Fibroblast of villous mesenchyme (primary cell): ENCODE measurements around the gene IDS. TPM values are rescaled to one million over a fixed set of nuclear protein-coding genes. Genes with fewer than 3 reads are reported as not detected.
"Not testable (repeated sequence)": the region's sequence is repeated elsewhere in the genome, so short reads cannot be mapped to it uniquely, and the experiment has no call there.

Source experiments
- DNase-seq: peaks from one replicate; pipeline ENCODE4 v3.0.0-alpha.2; 2010; ENCODE audit warnings: low read depth
- H3K4me3 ChIP-seq: 2 replicates; pipeline ENCODE4 v1.5.1; 2011; ENCODE audit warnings: low read depth, mild to moderate bottlenecking, low read length
- total RNA-seq: library from RNA; depleted of rRNA; stranded (reverse); fragments of >200 nt; gene quantifications from 2 replicates; pipeline ENCODE4 v1.2.3, GENCODE V29; 2012
- TF ChIP-seq, protein P1 (sequence below): IDR thresholded peaks from 2 replicates; pipeline ENCODE4 v1.5.1; 2012; ENCODE audit warnings: low read depth, mild to moderate bottlenecking, low read length; ENCODE audit not compliant: insufficient read depth

The IDS gene
- total RNA-seq, 1 donor = 50.1 TPM

DNA sequence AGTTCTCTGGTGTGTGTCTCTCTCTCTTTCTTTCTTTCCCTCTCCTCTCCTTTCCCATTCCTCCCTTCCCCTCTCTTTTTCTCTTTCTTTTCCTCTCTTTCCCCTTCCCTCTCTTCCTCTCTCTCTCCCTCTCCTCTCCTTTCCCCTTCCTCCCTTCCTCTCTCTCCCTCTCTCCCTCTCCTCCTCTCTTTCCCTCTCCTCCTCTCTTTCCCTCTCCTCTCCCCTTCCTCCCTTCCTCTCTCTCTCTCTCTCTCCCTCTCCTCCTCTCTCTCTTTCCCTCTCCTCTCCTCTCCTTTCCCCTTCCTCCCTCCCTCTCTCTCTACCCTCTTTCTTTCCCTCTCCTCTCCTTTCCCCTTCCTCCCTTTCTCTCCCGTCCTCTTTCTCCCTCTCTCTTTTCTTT, 23.3 kb upstream of the IDS start:
- no peak for DNase-seq
- TF ChIP-seq, protein P1, sequence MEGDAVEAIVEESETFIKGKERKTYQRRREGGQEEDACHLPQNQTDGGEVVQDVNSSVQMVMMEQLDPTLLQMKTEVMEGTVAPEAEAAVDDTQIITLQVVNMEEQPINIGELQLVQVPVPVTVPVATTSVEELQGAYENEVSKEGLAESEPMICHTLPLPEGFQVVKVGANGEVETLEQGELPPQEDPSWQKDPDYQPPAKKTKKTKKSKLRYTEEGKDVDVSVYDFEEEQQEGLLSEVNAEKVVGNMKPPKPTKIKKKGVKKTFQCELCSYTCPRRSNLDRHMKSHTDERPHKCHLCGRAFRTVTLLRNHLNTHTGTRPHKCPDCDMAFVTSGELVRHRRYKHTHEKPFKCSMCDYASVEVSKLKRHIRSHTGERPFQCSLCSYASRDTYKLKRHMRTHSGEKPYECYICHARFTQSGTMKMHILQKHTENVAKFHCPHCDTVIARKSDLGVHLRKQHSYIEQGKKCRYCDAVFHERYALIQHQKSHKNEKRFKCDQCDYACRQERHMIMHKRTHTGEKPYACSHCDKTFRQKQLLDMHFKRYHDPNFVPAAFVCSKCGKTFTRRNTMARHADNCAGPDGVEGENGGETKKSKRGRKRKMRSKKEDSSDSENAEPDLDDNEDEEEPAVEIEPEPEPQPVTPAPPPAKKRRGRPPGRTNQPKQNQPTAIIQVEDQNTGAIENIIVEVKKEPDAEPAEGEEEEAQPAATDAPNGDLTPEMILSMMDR = no peak
- H3K4me3 ChIP-seq = no peak overlapping the region

DNA sequence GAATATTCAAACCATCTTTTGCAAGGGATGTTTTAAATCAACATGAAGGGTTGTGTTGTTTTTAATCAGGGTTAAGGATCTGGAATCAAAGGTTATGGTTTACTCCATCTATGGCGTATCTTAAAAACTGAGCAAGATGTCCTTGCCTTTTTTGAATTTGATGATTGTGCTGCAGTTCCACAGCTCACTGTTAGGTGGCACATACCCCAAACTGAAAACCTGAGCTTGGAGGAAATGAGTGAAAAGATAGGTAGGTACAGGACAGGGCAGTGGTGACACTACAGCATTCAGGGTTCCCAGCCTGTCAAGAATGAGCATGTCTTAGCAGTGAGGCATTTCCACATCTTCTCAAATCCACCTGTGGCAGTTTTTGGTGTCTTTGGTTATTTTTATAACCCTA, 22.6 kb upstream of the IDS start:
- DNase-seq = peak; percentile 36
- H3K4me3 ChIP-seq = no peak overlapping the region

DNA sequence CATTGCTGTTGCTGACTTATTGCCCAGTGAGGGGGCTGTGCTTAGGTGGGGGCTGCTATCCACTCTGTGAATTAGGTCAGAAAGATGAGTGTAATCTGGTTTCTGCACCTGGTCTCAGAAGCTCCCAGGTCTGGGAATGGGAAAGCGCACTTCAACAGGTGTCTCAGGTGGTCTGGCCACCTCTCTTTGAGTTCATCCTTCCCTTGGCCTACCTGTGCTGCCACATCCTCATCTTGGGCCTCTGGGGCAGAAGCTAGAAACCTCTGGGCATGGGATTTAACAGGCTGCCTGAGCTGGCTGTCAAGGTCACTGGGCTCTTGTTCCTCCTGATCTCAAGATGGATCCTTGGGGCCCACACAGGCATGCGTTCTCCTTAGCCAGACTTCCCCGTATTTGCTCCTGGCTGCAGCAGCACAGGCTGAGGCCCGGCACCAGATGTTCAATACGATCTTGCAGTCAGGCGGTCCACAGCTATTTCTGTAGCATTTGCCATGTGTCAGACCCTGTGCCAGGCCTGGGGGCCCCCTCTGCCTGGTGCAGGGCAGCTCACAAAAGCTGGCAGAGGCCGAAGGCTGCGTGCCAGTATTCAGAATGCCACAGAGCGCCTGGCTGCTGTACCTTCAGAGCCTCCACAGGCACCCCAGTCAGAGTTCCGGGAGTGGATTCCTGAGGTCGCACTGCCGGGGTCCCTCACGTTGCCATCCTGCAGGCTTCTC, 21.4 kb upstream of the IDS start:
- not testable (repeated sequence) for H3K4me3 ChIP-seq, DNase-seq

More for the DNA sequence above, 22.6 kb upstream of the IDS start:
- TF ChIP-seq, protein P1 = peak; percentile 62

DNA sequence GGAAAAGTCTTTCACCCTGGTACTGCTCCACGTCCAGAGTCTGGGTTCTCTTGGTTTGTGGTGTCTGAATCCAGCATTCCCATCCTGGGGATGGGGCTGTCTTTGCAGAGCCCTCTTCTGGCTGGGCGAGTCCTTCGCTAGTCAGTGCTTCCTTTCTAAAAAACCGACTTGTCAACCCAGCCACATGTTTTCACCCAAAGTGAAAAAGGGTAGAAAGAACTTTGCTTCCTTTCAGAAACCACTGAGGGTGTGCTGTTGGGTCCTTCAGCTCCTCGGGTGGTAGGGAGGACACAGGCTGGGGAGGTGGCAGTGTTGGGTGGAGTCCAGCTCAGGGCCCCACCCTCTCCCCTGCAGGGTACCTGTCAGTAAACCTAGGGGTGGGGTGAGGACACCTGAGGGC, 20.8 kb upstream of the IDS start:
- not testable (repeated sequence) for H3K4me3 ChIP-seq, DNase-seq

DNA sequence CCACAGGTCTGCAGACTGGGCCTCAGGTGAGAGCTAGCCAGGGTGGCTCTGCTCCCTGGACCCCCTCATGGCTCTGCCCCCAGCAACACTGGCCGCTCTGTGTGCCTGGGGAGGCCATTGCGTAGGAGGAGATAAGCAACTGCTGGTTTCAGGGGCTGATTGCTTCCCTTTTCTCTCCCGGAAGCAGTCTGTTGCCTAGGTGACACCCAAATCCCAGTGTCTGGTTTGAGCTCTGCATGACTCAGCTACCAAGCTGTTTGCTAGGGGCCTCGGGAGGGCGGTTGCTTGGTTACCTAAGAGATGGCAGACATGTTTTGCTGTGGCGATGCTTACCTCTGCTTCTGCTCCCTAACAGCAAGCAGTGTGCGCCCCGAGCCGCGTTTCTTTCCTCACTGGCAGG, 20.3 kb upstream of the IDS start:
- peak; percentile 71 for DNase-seq
- H3K4me3 ChIP-seq = not testable (repeated sequence)

DNA sequence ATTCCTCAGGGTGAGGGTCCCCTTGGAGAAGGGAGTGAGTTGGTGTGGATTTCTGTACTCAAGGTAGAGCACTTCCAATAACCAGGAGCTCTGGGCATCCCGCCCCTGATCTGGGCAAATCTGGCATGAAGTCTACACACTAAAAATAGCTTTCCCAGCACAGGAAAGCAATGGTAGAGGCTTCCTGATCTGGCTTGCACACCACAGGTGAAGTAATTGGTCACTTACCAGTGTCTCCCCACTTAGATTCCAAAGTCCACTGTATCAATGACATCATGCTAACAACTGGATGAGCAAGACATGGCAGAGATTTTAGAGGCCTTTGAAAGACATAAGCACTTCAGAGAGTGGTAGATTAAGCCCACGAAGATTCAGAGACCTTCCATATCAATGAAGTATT, 17.8 kb upstream of the IDS start:
- H3K4me3 ChIP-seq = no peak overlapping the region
- no peak for DNase-seq
- TF ChIP-seq, protein P1 = no peak

DNA sequence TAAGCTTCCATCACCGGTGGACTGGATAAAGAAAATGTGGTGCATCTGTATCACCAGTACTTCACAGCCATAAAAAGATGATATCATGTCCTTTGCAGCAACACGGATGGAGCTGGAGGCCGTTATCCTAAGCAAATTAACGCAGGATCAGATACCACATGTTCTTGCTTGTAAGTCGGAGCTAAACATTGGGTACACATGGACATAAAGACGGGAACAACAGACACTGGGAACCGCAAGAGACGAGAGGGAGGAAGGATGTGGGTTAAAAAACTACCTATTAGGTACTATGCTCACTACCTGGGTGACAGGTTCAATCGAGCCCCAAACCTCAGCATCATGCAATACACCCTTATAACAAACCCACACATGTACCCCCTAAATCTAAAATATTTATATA, 16.3 kb upstream of the IDS start:
- no peak for DNase-seq
- TF ChIP-seq, protein P1 = no peak
- H3K4me3 ChIP-seq = no peak overlapping the region

DNA sequence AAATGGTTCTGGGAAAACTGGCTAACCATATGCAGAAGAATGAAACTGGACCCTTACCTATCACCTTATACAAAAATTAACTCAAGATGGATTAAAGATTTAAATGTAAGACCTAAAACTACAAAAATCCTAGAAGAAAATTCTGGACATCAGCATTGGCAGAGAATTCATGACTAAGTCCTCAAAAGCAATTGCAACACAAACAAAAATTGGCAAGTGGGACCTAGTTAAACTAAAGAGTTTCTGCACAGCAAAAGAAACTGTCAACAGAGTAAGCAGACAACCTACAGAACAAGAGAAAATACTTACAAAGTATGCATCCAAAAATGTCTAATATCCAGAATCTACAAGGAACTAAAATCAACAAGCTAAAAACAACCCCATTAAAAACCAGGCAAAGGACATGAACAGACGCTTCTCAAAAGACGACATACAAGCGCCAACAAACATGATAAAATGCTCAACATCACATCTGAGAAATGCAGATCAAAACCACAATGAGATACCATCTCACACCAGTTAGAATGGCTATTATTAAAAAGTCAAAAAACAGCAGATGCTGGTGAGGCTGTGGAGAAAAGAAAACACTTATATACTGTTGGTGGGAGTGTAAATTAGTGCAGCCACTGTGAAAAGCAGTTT, 15.7 kb upstream of the IDS start:
- not testable (repeated sequence) for H3K4me3 ChIP-seq
- peak; percentile 46 for DNase-seq

DNA sequence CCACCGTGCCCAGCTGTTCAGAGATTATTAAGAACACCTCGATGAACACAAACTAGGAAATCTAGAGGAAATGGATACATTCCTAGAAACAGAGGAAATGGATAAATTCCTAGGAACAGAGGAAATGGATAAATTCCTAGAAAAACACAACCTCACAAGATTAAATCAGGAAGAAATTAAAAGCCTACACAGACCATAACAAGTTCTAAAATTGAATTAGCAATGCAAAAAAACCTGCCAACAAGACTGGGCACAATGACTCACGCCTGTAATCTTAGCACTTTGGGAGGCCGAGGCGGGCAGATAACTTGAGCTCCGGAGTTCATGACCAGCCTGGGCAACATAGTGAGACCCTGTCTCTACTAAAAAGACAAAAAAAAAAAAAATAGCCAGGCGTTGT, 13.1 kb upstream of the IDS start:
- TF ChIP-seq, protein P1 = no peak
- DNase-seq = no peak
- H3K4me3 ChIP-seq = no peak overlapping the region
